Measurements from ENCODE around the gene COL13A1. TPM values are rescaled to one million over a fixed set of nuclear protein-coding genes. Genes with fewer than 3 reads are reported as not detected.

Gene COL13A1
- total and polyA plus RNA-seq, 4 donors: 0.17 to 0.47 (median 0.18) TPM

GRCh38 chr10:69904533-69904932 is 102.8 kb downstream of the COL13A1 start:
- Histone ChIP-seq H3K36me3 (ENCODE audit: control insufficient read depth in 4 of 4, insufficient read depth in 3 of 4, low read depth in 1 of 4, low read length in 3 of 4) (no peaks in the 10 kb centered on the region), H3K4me3 (ENCODE audit: low read depth in 1 of 3, low read length in 3 of 3) (no peak overlapping the region), H3K27me3 (ENCODE audit: control insufficient read depth in 4 of 4, insufficient read depth in 4 of 4, low read length in 3 of 4) (no peaks in the 10 kb centered on the region), H3K27ac (ENCODE audit: low read depth in 1 of 2, low read length in 2 of 2) (no peak overlapping the region), H3K9me3 (ENCODE audit: control insufficient read depth in 4 of 4, low read length in 3 of 4) (no peaks in the 10 kb centered on the region), H3K4me1 (ENCODE audit: control insufficient read depth in 4 of 4, insufficient read depth in 4 of 4, low read length in 3 of 4) (peaks cover 1 to 22% (median 12%) of the 10 kb centered on the region in 4 donors), H3K9ac (ENCODE audit: low read depth in 1 of 2, low read length in 2 of 2) (no peak overlapping the region)
- no peak for DNase-seq (ENCODE audit: low spot score)
- no peak for TF ChIP-seq CTCF (IDR thresholded peaks at IDR 0.05; ENCODE audit: low read depth, low read length, missing input control)
- 92% methylated on average over 5 of the region's 5 CpGs for WGBS

DNA sequence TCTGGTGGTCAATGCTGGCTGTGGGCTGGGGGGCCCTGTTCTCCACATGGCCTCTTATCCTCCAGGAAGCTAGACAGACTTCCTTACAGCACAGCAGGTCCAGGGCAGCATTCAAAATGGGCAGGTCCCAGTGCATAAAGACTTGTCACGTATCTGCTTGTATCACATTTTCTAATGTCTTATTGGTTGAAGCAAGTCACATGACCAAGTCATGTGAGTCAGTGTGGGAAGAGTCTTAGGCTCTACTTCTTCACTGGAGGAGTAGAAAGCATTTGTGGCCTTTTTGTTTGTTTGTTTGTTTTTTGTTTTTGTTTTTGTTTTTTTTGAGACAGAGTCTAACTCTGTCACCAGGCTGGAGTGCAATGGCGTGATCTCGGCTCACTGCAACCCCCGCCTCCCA is 104.7 kb downstream of the COL13A1 start:
- WGBS: 97% methylated on average over 4 of the region's 4 CpGs
- DNase-seq (ENCODE audit: low spot score): no peak
- Histone ChIP-seq H3K9ac (ENCODE audit: low read depth in 1 of 2, low read length in 2 of 2) (no peak overlapping the region), H3K4me1 (ENCODE audit: control insufficient read depth in 4 of 4, insufficient read depth in 4 of 4, low read length in 3 of 4) (peaks cover under 1 to 20% (median 11%) of the 10 kb centered on the region in 4 donors), H3K9me3 (ENCODE audit: control insufficient read depth in 4 of 4, low read length in 3 of 4) (no peaks in the 10 kb centered on the region), H3K27ac (ENCODE audit: low read depth in 1 of 2, low read length in 2 of 2) (no peak overlapping the region), H3K36me3 (ENCODE audit: control insufficient read depth in 4 of 4, insufficient read depth in 3 of 4, low read depth in 1 of 4, low read length in 3 of 4) (no peaks in the 10 kb centered on the region), H3K27me3 (ENCODE audit: control insufficient read depth in 4 of 4, insufficient read depth in 4 of 4, low read length in 3 of 4) (no peaks in the 10 kb centered on the region), H3K4me3 (ENCODE audit: low read depth in 1 of 3, low read length in 3 of 3) (no peak overlapping the region)
- no peak for TF ChIP-seq RAD21 (IDR thresholded peaks at IDR 0.05)
- TF ChIP-seq HNF4G (IDR thresholded peaks at IDR 0.05): no peak
- no peak for TF ChIP-seq FOXA1 (IDR thresholded peaks at IDR 0.05)
- TF ChIP-seq GABPA (IDR thresholded peaks at IDR 0.05 in 1 of 2, conservative IDR thresholded peaks at IDR 0.05 in 1 of 2): no peak
- no peak for TF ChIP-seq CTCF (IDR thresholded peaks at IDR 0.05; ENCODE audit: low read depth, low read length, missing input control)
- no peak for TF ChIP-seq ZBTB33 (IDR thresholded peaks at IDR 0.05)
- no peak for TF ChIP-seq TAF1 (conservative IDR thresholded peaks at IDR 0.05)
- TF ChIP-seq YY1 (IDR thresholded peaks at IDR 0.05): no peak
- no peak for TF ChIP-seq FOXA2 (IDR thresholded peaks at IDR 0.05)
- no peak for TF ChIP-seq HNF4A (conservative IDR thresholded peaks at IDR 0.05)

GRCh38 chr10:69907517-69907916 is 105.8 kb downstream of the COL13A1 start:
- Histone ChIP-seq H3K27ac (ENCODE audit: low read depth in 1 of 2, low read length in 2 of 2) (no peak overlapping the region), H3K4me1 (ENCODE audit: control insufficient read depth in 4 of 4, insufficient read depth in 4 of 4, low read length in 3 of 4) (peaks cover 0 to 19% (median 10%) of the 10 kb centered on the region in 4 donors), H3K27me3 (ENCODE audit: control insufficient read depth in 4 of 4, insufficient read depth in 4 of 4, low read length in 3 of 4) (no peaks in the 10 kb centered on the region), H3K4me3 (ENCODE audit: low read depth in 1 of 3, low read length in 3 of 3) (no peak overlapping the region), H3K9me3 (ENCODE audit: control insufficient read depth in 4 of 4, low read length in 3 of 4) (no peaks in the 10 kb centered on the region), H3K9ac (ENCODE audit: low read depth in 1 of 2, low read length in 2 of 2) (no peak overlapping the region), H3K36me3 (ENCODE audit: control insufficient read depth in 4 of 4, insufficient read depth in 3 of 4, low read depth in 1 of 4, low read length in 3 of 4) (no peaks in the 10 kb centered on the region)
- WGBS: 94% methylated on average over 4 of the region's 4 CpGs
- DNase-seq (ENCODE audit: low spot score): no peak
- TF ChIP-seq, protein P1, sequence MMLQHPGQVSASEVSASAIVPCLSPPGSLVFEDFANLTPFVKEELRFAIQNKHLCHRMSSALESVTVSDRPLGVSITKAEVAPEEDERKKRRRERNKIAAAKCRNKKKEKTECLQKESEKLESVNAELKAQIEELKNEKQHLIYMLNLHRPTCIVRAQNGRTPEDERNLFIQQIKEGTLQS (IDR thresholded peaks at IDR 0.05): no peak
- TF ChIP-seq GABPA (IDR thresholded peaks at IDR 0.05 in 1 of 2, conservative IDR thresholded peaks at IDR 0.05 in 1 of 2) (no peak), HNF4G (IDR thresholded peaks at IDR 0.05) (no peak), ZBTB33 (IDR thresholded peaks at IDR 0.05) (no peak), FOXA1 (IDR thresholded peaks at IDR 0.05) (no peak), RXRA (IDR thresholded peaks at IDR 0.05) (no peak), RAD21 (IDR thresholded peaks at IDR 0.05) (no peak), JUND (IDR thresholded peaks at IDR 0.05) (no peak), SP1 (IDR thresholded peaks at IDR 0.05) (no peak)
- TF ChIP-seq, protein P2, sequence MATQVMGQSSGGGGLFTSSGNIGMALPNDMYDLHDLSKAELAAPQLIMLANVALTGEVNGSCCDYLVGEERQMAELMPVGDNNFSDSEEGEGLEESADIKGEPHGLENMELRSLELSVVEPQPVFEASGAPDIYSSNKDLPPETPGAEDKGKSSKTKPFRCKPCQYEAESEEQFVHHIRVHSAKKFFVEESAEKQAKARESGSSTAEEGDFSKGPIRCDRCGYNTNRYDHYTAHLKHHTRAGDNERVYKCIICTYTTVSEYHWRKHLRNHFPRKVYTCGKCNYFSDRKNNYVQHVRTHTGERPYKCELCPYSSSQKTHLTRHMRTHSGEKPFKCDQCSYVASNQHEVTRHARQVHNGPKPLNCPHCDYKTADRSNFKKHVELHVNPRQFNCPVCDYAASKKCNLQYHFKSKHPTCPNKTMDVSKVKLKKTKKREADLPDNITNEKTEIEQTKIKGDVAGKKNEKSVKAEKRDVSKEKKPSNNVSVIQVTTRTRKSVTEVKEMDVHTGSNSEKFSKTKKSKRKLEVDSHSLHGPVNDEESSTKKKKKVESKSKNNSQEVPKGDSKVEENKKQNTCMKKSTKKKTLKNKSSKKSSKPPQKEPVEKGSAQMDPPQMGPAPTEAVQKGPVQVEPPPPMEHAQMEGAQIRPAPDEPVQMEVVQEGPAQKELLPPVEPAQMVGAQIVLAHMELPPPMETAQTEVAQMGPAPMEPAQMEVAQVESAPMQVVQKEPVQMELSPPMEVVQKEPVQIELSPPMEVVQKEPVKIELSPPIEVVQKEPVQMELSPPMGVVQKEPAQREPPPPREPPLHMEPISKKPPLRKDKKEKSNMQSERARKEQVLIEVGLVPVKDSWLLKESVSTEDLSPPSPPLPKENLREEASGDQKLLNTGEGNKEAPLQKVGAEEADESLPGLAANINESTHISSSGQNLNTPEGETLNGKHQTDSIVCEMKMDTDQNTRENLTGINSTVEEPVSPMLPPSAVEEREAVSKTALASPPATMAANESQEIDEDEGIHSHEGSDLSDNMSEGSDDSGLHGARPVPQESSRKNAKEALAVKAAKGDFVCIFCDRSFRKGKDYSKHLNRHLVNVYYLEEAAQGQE (IDR thresholded peaks at IDR 0.05): no peak
